Measurements from ENCODE around the gene PTPRK. TPM values are rescaled to one million over a fixed set of nuclear protein-coding genes. Genes with fewer than 3 reads are reported as not detected.
A peak's percentile ranks its signal among the peaks of the same experiment; 100 is the strongest.

The PTPRK gene
- total and polyA plus RNA-seq, 2 of the 13 experiments (the other 11 are each of a cell fraction or from before 2014, with no cell fraction given) = 43.6 to 98.3 TPM

GRCh38 chr6:128351255-128351514 lies 169.2 kb downstream of the PTPRK start:
- Histone ChIP-seq H3K4me2 (ENCODE audit: low read depth, low read length) (0 out of 2 replicates have a peak overlapping the region, but pooled peaks have one; percentile 23), H4K20me1 (ENCODE audit: insufficient read depth, low read length) (0 out of 2 replicates have a peak, but pooled peaks cover 8% of the 10 kb centered on the region), H3K9me3 (ENCODE audit: low read length) (no peaks in the 10 kb centered on the region), H3K4me1 (ENCODE audit: insufficient read depth, low read length) (peaks cover 34% of the 10 kb centered on the region), H3K79me2 (ENCODE audit: insufficient read depth, low read length) (peaks cover 31% of the 10 kb centered on the region), H3K4me3 (replicated peaks in 1 of 3; ENCODE audit: insufficient read depth in 1 of 3, low read depth in 2 of 3, low read length in 3 of 3) (no peak overlapping the region), H2AFZ (ENCODE audit: low read length) (no peak overlapping the region), H3K27me3 (ENCODE audit: control insufficient read depth in 1 of 2, insufficient read depth in 2 of 2, low read length in 2 of 2) (no peaks in the 10 kb centered on the region), H3K27ac (ENCODE audit: extremely low read length, insufficient read depth, low read length) (peak overlapping the region; percentile 6), H3K9ac (ENCODE audit: insufficient read depth, low read depth, low read length) (no peak overlapping the region), H3K36me3 (replicated peaks in 1 of 2; ENCODE audit: control insufficient read depth in 1 of 2, insufficient read depth in 2 of 2, low read length in 2 of 2) (no peaks in the 10 kb centered on the region)
- BruUV-seq (replicated peaks) = no TSS peak
- no peak for TF ChIP-seq ZNF431 (CRISPR knock-in tag; IDR thresholded peaks at IDR 0.05; ENCODE audit: borderline replicate concordance, low read depth)
- TF ChIP-seq U2AF2 (IDR thresholded peaks at IDR 0.05; ENCODE audit: low read depth, low read length) = no peak
- TF ChIP-seq NCOR1 (IDR thresholded peaks at IDR 0.05; ENCODE audit: borderline replicate concordance, low read length) = no peak
- TF ChIP-seq GFI1 (CRISPR knock-in tag; IDR thresholded peaks at IDR 0.05; ENCODE audit: borderline replicate concordance) = no peak
- TF ChIP-seq ZFP91 (CRISPR knock-in tag; IDR thresholded peaks at IDR 0.05; ENCODE audit: borderline replicate concordance) = no peak
- no peak for TF ChIP-seq PTBP1 (IDR thresholded peaks at IDR 0.05; ENCODE audit: low read depth, low read length, poor library complexity, severe bottlenecking)
- TF ChIP-seq ZNF34 (CRISPR knock-in tag; IDR thresholded peaks at IDR 0.05; ENCODE audit: borderline replicate concordance) = no peak
- no peak for TF ChIP-seq BRF2 (CRISPR knock-in tag; IDR thresholded peaks at IDR 0.05)
- TF ChIP-seq TOE1 (CRISPR knock-in tag; IDR thresholded peaks at IDR 0.05) = no peak
- TF ChIP-seq CERS6 (CRISPR knock-in tag; IDR thresholded peaks at IDR 0.05) = no peak
- no peak for TF ChIP-seq SPEN (CRISPR knock-in tag; IDR thresholded peaks at IDR 0.05; ENCODE audit: low read depth)
- no peak for TF ChIP-seq FLYWCH1 (CRISPR knock-in tag; IDR thresholded peaks at IDR 0.05)
- FAIRE-seq (no peak), ATAC-seq (no peak), DNase-seq (ENCODE audit: low spot score) (no peak)
- 94% methylated on average over 2 of the region's 2 CpGs for WGBS (ENCODE audit: low lambda C conversion rate)
- in situ Hi-C loops (cut with HindIII; ENCODE audit: extremely low pct_ligation_motif_present, low pct_unique_long_range_greater_than_20kb) (no loop called here), intact Hi-C loops (cut with micrococcal nuclease; ENCODE audit: unreplicated experiment) (no loop called here)
- ChIA-PET CTCF (ENCODE audit: low intra/inter-chr PET ratio, low total read pairs) (no interaction called here), POLR2A (interaction anchor here (1.5 kb wide), 1 partner anchor 169 kb away, joined by 3 read pairs; the partner anchor contains the start of gene PTPRK)

Measured in HepG2 (cell line).